ENCODE results near the gene TJP3.
A peak's percentile ranks its signal among the peaks of the same experiment; 100 is the strongest.
"Not testable (repeated sequence)": the region's sequence is repeated elsewhere in the genome, so short reads cannot be mapped to it uniquely, and the experiment has no call there.

The TJP3 gene

GRCh38 chr19:3748965-3749364, 40.8 kb downstream of the TJP3 start:
- DNase-seq = no peak

GRCh38 chr19:3750211-3750610, 42.0 kb downstream of the TJP3 start:
- no peak for DNase-seq

GRCh38 chr19:3751236-3751635, 43.1 kb downstream of the TJP3 start:
- DNase-seq = no peak

GRCh38 chr19:3752492-3752891, 44.3 kb downstream of the TJP3 start:
- no peak for DNase-seq

- no peak for DNase-seq
Measured at GRCh38 chr19:3753631-3754410, 45.6 kb downstream of the TJP3 start.

- DNase-seq = not testable (repeated sequence)
Measured at GRCh38 chr19:3757705-3758104, 49.5 kb downstream of the TJP3 start.

- DNase-seq = not testable (repeated sequence)
Measured at GRCh38 chr19:3758297-3758696, 50.1 kb downstream of the TJP3 start.

GRCh38 chr19:3759482-3760254, 51.5 kb downstream of the TJP3 start:
- no peak for DNase-seq

- DNase-seq = peak in 1 of 2 donors; percentile 56
Measured at GRCh38 chr19:3760871-3761361, 52.7 kb downstream of the TJP3 start.

GRCh38 chr19:3761382-3762129, 53.4 kb downstream of the TJP3 start, which contains the start of gene APBA3:
APBA3 (minus strand) TSS chr19:3761692; CDS start chr19:3760264, 1,428 bp downstream.
- peak; percentile 94 to 97 for DNase-seq

- DNase-seq = no peak
Measured at GRCh38 chr19:3762130-3762473, 53.9 kb downstream of the TJP3 start.

GRCh38 chr19:3762501-3763459, 54.6 kb downstream of the TJP3 start, which contains the start of gene MRPL54:
MRPL54 (plus strand) TSS chr19:3762682; CDS start chr19:3762701, 19 bp downstream.
- peak; percentile 100 for DNase-seq

GRCh38 chr19:3765121-3765520, 56.9 kb downstream of the TJP3 start:
- no peak for DNase-seq

- not testable (repeated sequence) for DNase-seq
Measured at GRCh38 chr19:3765757-3766156, 57.6 kb downstream of the TJP3 start.

- DNase-seq = peak; percentile 24 to 32
Measured at GRCh38 chr19:3766520-3766919, 58.3 kb downstream of the TJP3 start.

GRCh38 chr19:3767050-3767449, 58.9 kb downstream of the TJP3 start:
- no peak for DNase-seq

- no peak for DNase-seq
Measured at GRCh38 chr19:3768015-3768747, 60.0 kb downstream of the TJP3 start.

GRCh38 chr19:3768748-3769099, 60.5 kb downstream of the TJP3 start:
- no peak for DNase-seq

- DNase-seq = no peak
Measured at GRCh38 chr19:3769494-3769893, 61.3 kb downstream of the TJP3 start.

GRCh38 chr19:3770136-3770999, 62.2 kb downstream of the TJP3 start:
- DNase-seq = no peak
